HL-60 (cell line): ENCODE measurements around the gene NRG4.

Experiments
- CTCF ChIP-seq: IDR thresholded peaks from one replicate; pipeline ENCODE4 v1.5.1; 2011; ENCODE audit warnings: low read length, control low read depth, inconsistent platforms; ENCODE audit not compliant: insufficient read depth
- POLR2AphosphoS5 ChIP-seq: IDR thresholded peaks from 2 replicates; pipeline ENCODE4 v1.6.1; 2012; ENCODE audit warnings: low read depth
- REST ChIP-seq: IDR thresholded peaks from 2 replicates; pipeline ENCODE4 v1.6.1; 2012; ENCODE audit warnings: low read depth; ENCODE audit not compliant: insufficient replicate concordance

GRCh38 chr15:75943713-75944215 lies 68.5 kb downstream of the NRG4 start:
- no peak for TF ChIP-seq CTCF
- TF ChIP-seq REST, result no peak
- no peak for TF ChIP-seq POLR2AphosphoS5
